Neuronal stem cell (in vitro differentiated cells): ENCODE data around the gene PDE2A.

ENCODE experiments used
- DNase-seq: peaks from one replicate; pipeline ENCODE4 v3.0.0-alpha.2; 2013; ENCODE audit warnings: low spot score
- H2AFZ ChIP-seq: one replicate; pipeline ENCODE4 v1.6.1; 2013; ENCODE audit warnings: mild to moderate bottlenecking, low read length, inconsistent platforms
- H2AK5ac ChIP-seq: 2 replicates; pipeline ENCODE4 v1.6.1; 2013; ENCODE audit warnings: low read depth, mild to moderate bottlenecking, inconsistent platforms, low read length, moderate library complexity, mixed read lengths
- H2BK120ac ChIP-seq: 2 replicates; pipeline ENCODE4 v1.6.1; 2013; ENCODE audit warnings: low read depth, mild to moderate bottlenecking, inconsistent platforms, low read length, moderate library complexity, mixed read lengths
- H2BK12ac ChIP-seq: one replicate; pipeline ENCODE4 v1.6.1; 2013; ENCODE audit warnings: low read length, inconsistent platforms
- H2BK15ac ChIP-seq: 2 replicates; pipeline ENCODE4 v1.6.1; 2013; ENCODE audit warnings: mild to moderate bottlenecking, low read length, inconsistent platforms, mixed read lengths
- H2BK5ac ChIP-seq: one replicate; pipeline ENCODE4 v1.6.1; 2013; ENCODE audit warnings: inconsistent platforms, mild to moderate bottlenecking, low read length, moderate library complexity
- H3K14ac ChIP-seq: one replicate; pipeline ENCODE4 v1.6.1; 2013; ENCODE audit warnings: low read length, inconsistent platforms
- H3K18ac ChIP-seq: 2 replicates; pipeline ENCODE4 v1.6.1; 2013; ENCODE audit warnings: low read length, inconsistent platforms
- H3K23ac ChIP-seq: 2 replicates; pipeline ENCODE4 v1.6.1; 2013; ENCODE audit warnings: low read depth, mild to moderate bottlenecking, mixed read lengths, low read length, inconsistent platforms; ENCODE audit not compliant: poor library complexity
- H3K27ac ChIP-seq: replicated peaks from 3 replicates; pipeline ENCODE4 v1.5.1; 2013; ENCODE audit warnings: low read length, inconsistent platforms
- H3K27me3 ChIP-seq, 3 experiments: 2 replicates each; pipeline ENCODE4 v1.6.1; 2013; ENCODE audit warnings: low read length in 3 of 3, mild to moderate bottlenecking in 2 of 3, inconsistent platforms in 1 of 3, low read depth in 1 of 3, mixed read lengths in 1 of 3, moderate library complexity in 1 of 3; ENCODE audit not compliant: control insufficient read depth in 3 of 3, insufficient read depth in 3 of 3
- H3K36me3 ChIP-seq, 2 donors: replicated peaks in 1 of 2; 2 replicates each; pipeline ENCODE4 v1.6.1; 2013; ENCODE audit warnings: low read length in 2 of 2; ENCODE audit not compliant: control insufficient read depth in 2 of 2, insufficient read depth in 2 of 2
- H3K4ac ChIP-seq: 2 replicates; pipeline ENCODE4 v1.6.1; 2013; ENCODE audit warnings: inconsistent platforms, mild to moderate bottlenecking, low read length, moderate library complexity
- H3K4me1 ChIP-seq, 2 donors: 1 replicate in 1 of 2; 2 replicates in 1 of 2; pipeline ENCODE4 v1.6.1; 2013; ENCODE audit warnings: low read length in 2 of 2, low read depth in 1 of 2; ENCODE audit not compliant: control insufficient read depth in 2 of 2, insufficient read depth in 1 of 2
- H3K4me2 ChIP-seq: one replicate; pipeline ENCODE4 v1.6.1; 2013; ENCODE audit warnings: mild to moderate bottlenecking, low read length, inconsistent platforms; ENCODE audit not compliant: insufficient read depth, poor library complexity, severe bottlenecking
- H3K4me3 ChIP-seq, 2 donors: 2 replicates each; pipeline ENCODE4 v1.5.1; 2013; ENCODE audit warnings: low read length in 2 of 2, mild to moderate bottlenecking in 2 of 2, inconsistent platforms in 1 of 2, moderate library complexity in 1 of 2
- H3K79me1 ChIP-seq: one replicate; pipeline ENCODE4 v1.6.1; 2013; ENCODE audit warnings: low read depth, mild to moderate bottlenecking, inconsistent platforms, low read length, moderate library complexity
- H3K9ac ChIP-seq: one replicate; pipeline ENCODE4 v1.6.1; 2013; ENCODE audit warnings: mild to moderate bottlenecking, low read depth, low read length, inconsistent platforms; ENCODE audit not compliant: poor library complexity
- H3K9me3 ChIP-seq, 2 donors: replicated peaks in 1 of 2; 2 replicates each; pipeline versions ENCODE3 to v1.6.1; 2013; ENCODE audit warnings: low read length in 2 of 2, mild to moderate bottlenecking in 2 of 2, inconsistent platforms in 1 of 2, low read depth in 1 of 2, mixed read lengths in 1 of 2, moderate library complexity in 1 of 2; ENCODE audit not compliant: control insufficient read depth in 2 of 2, insufficient read depth in 1 of 2
- H4K8ac ChIP-seq: one replicate; pipeline ENCODE4 v1.6.1; 2013; ENCODE audit warnings: low read depth, mild to moderate bottlenecking, inconsistent platforms, low read length, moderate library complexity
- H4K91ac ChIP-seq: one replicate; pipeline ENCODE4 v1.6.1; 2013; ENCODE audit warnings: low read length, low read depth, mild to moderate bottlenecking, inconsistent platforms; ENCODE audit not compliant: poor library complexity
- WGBS, 2 donors: extraction: QIAGEN DNeasy Blood & Tissue Kit; methylation state at CpG; one replicate each; pipeline ENCODE4 v1.1.7; 2013; ENCODE audit warnings: missing lambda C conversion rate in 2 of 2, mixed read lengths in 1 of 2; ENCODE audit not compliant: insufficient read length in 2 of 2, insufficient replicate concordance in 1 of 2; ENCODE audit errors: extremely low coverage in 2 of 2; 5-methylcytosine and 5-hydroxymethylcytosine counted together

PDE2A gene

GRCh38 chr11:72598466-72598865 is 75.8 kb downstream of the PDE2A start:
- H3K27ac ChIP-seq, result no peak overlapping the region

GRCh38 chr11:72597721-72598120 is 76.5 kb downstream of the PDE2A start:
- Histone ChIP-seq H3K14ac (no peak overlapping the region), H2BK5ac (no peak overlapping the region), H3K4me1 (peaks cover 0 to 32% of the 10 kb centered on the region in 2 donors), H2BK15ac (no peak overlapping the region), H3K23ac (no peak overlapping the region), H2BK120ac (no peak overlapping the region), H3K36me3 (no peaks in the 10 kb centered on the region), H3K18ac (no peak overlapping the region), H3K9me3 (no peaks in the 10 kb centered on the region), H3K27me3 (peaks cover 0 to 85% (median 5%) of the 10 kb centered on the region in 3 experiments), H3K27ac (no peak overlapping the region), H2AFZ (no peak overlapping the region), H2BK12ac (no peak overlapping the region), H4K91ac (no peak overlapping the region), H3K4me3 (no peak overlapping the region), H3K79me1 (no peaks in the 10 kb centered on the region), H4K8ac (no peak overlapping the region), H3K4me2 (no peak overlapping the region), H3K4ac (no peak overlapping the region), H3K9ac (no peak overlapping the region), H2AK5ac (no peak overlapping the region)
- no CpG with 5 or more reads among the region's 3 CpGs for WGBS, 2 donors
- no peak for DNase-seq

More at GRCh38 chr11:72598466-72598865, 75.8 kb downstream of the PDE2A start:
- Histone ChIP-seq H3K36me3 (no peaks in the 10 kb centered on the region), H2AFZ (no peak overlapping the region), H2BK15ac (no peak overlapping the region), H3K18ac (no peak overlapping the region), H4K8ac (no peak overlapping the region), H2AK5ac (no peak overlapping the region), H3K4ac (no peak overlapping the region), H2BK12ac (no peak overlapping the region), H3K79me1 (no peaks in the 10 kb centered on the region), H3K9me3 (no peaks in the 10 kb centered on the region), H4K91ac (no peak overlapping the region), H3K4me2 (no peak overlapping the region), H3K9ac (no peak overlapping the region), H3K4me1 (peaks cover 0 to 32% of the 10 kb centered on the region in 2 donors), H3K4me3 (no peak overlapping the region), H3K27me3 (peaks cover 0 to 86% (median 3%) of the 10 kb centered on the region in 3 experiments), H3K14ac (no peak overlapping the region), H3K23ac (no peak overlapping the region), H2BK5ac (no peak overlapping the region), H2BK120ac (no peak overlapping the region)
- no CpG with 5 or more reads among the region's 6 CpGs for WGBS, 2 donors
- no peak for DNase-seq

DNA sequence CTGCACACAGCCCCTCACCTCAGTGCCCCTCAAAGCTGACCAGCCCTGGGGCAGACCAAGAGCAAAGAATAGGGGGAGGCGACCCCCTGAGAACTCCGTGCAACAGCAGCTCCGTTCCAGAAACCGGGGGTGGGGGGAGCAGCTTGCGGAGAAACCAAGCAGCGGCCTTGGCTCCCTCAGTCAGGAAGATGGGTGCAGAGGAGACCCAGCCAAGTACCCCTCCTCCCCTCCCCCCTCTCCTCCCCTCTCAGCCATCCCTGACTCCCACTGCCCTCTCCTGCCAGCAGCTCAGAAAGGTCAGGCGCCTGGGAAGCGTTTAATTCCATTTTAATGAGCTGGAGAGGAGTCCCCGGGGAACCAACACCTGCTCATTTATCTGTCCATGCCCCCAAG is 78.9 kb downstream of the PDE2A start:
- peaks cover 5 to 95% (median 29%) of the 10 kb centered on the region in 3 experiments for H3K27me3 ChIP-seq
- H2BK5ac ChIP-seq, result no peak overlapping the region

GRCh38 chr11:72594493-72595291 is 79.5 kb downstream of the PDE2A start:
- Histone ChIP-seq H3K4me1 (peaks cover 0 to 35% of the 10 kb centered on the region in 2 donors), H3K4me2 (no peak overlapping the region), H3K9ac (no peak overlapping the region), H3K4me3 (no peak overlapping the region), H2BK15ac (peak overlapping the region; percentile 72), H2BK120ac (no peak overlapping the region), H2BK5ac (no peak overlapping the region), H3K79me1 (no peaks in the 10 kb centered on the region), H3K27ac (no peak overlapping the region), H3K4ac (no peak overlapping the region), H3K18ac (peak overlapping the region; percentile 77), H3K27me3 (peaks cover 5 to 95% (median 29%) of the 10 kb centered on the region in 3 experiments), H3K14ac (peak overlapping the region; percentile 61), H3K23ac (no peak overlapping the region), H2AFZ (no peak overlapping the region), H2AK5ac (peak overlapping the region; percentile 91), H3K9me3 (no peaks in the 10 kb centered on the region), H4K91ac (no peak overlapping the region), H3K36me3 (no peaks in the 10 kb centered on the region), H2BK12ac (peak overlapping the region; percentile 44), H4K8ac (no peak overlapping the region)
- DNase-seq, result no peak
- WGBS, 2 donors, result no CpG with 5 or more reads among the region's 8 CpGs

More for the DNA sequence above, 78.9 kb downstream of the PDE2A start:
- Histone ChIP-seq H3K4ac (no peak overlapping the region), H2AK5ac (peak overlapping the region; percentile 91), H3K36me3 (no peaks in the 10 kb centered on the region), H3K4me3 (no peak overlapping the region), H4K8ac (no peak overlapping the region), H2BK15ac (peak overlapping the region; percentile 72), H3K9ac (no peak overlapping the region), H3K14ac (no peak overlapping the region), H3K4me1 (peaks cover 0 to 35% of the 10 kb centered on the region in 2 donors), H3K9me3 (no peaks in the 10 kb centered on the region), H2BK120ac (no peak overlapping the region), H3K18ac (peak overlapping the region; percentile 77), H3K4me2 (no peak overlapping the region), H3K23ac (no peak overlapping the region), H3K27ac (no peak overlapping the region), H3K79me1 (no peaks in the 10 kb centered on the region), H2BK12ac (peak overlapping the region; percentile 44), H2AFZ (no peak overlapping the region), H4K91ac (no peak overlapping the region)
- WGBS, 2 donors, result no CpG with 5 or more reads among the region's 9 CpGs
- DNase-seq, result peak; percentile 38
